ENCODE measurements around the gene UGT8.
"Not testable (repeated sequence)": the region's sequence is repeated elsewhere in the genome, so short reads cannot be mapped to it uniquely, and the experiment has no call there.

The UGT8 gene

GRCh38 chr4:114595921-114596320, 2.7 kb upstream of the UGT8 start:
- peaks cover 0 to 10% of the 10 kb centered on the region in 2 donors for H3K4me1 Mint-ChIP-seq (ENCODE audit: low read depth in 2 of 2)
- no peak overlapping the region for H3K4me3 Mint-ChIP-seq
- peaks cover 0 to 1% of the 10 kb centered on the region in 2 donors for H3K9me3 Mint-ChIP-seq
- ATAC-seq (replicated peaks) (no peak), DNase-seq (no peak)
- no peak overlapping the region for H3K27ac Mint-ChIP-seq
- H3K27me3 Mint-ChIP-seq, result peaks cover 17 to 52% of the 10 kb centered on the region in 2 donors
- no peaks in the 10 kb centered on the region for H3K36me3 Mint-ChIP-seq (ENCODE audit: insufficient read depth)

- DNase-seq (no peak), ATAC-seq (replicated peaks) (no peak)
- Mint-ChIP-seq H3K36me3 (ENCODE audit: insufficient read depth) (no peaks in the 10 kb centered on the region), H3K9me3 (no peaks in the 10 kb centered on the region), H3K27ac (no peak overlapping the region), H3K4me3 (peak overlapping the region; percentile 59 to 78), H3K4me1 (ENCODE audit: low read depth in 2 of 2) (peaks cover 0 to 10% of the 10 kb centered on the region in 2 donors), H3K27me3 (peaks cover 17 to 52% of the 10 kb centered on the region in 2 donors)
These were observed 1.0 kb upstream of the UGT8 start for GRCh38 chr4:114597410-114598115.

- DNase-seq (no peak), ATAC-seq (replicated peaks) (no peak)
- H3K36me3 Mint-ChIP-seq (ENCODE audit: insufficient read depth), result no peaks in the 10 kb centered on the region
- H3K27ac Mint-ChIP-seq, result peak overlapping the region in 1 of 2 donors; percentile 65
- peaks cover 0 to 10% of the 10 kb centered on the region in 2 donors for H3K4me1 Mint-ChIP-seq (ENCODE audit: low read depth in 2 of 2)
- H3K4me3 Mint-ChIP-seq, result peak overlapping the region; percentile 25 to 66
- no peaks in the 10 kb centered on the region for H3K9me3 Mint-ChIP-seq
- peaks cover 17 to 45% of the 10 kb centered on the region in 2 donors for H3K27me3 Mint-ChIP-seq
These were observed 760 bp downstream of the UGT8 start for GRCh38 chr4:114599231-114599902.

- H3K9me3 Mint-ChIP-seq, result no peaks in the 10 kb centered on the region
- peaks cover 17 to 40% of the 10 kb centered on the region in 2 donors for H3K27me3 Mint-ChIP-seq
- H3K36me3 Mint-ChIP-seq (ENCODE audit: insufficient read depth), result no peaks in the 10 kb centered on the region
- DNase-seq, result no peak
- peak overlapping the region in 1 of 2 donors; percentile 65 for H3K27ac Mint-ChIP-seq
- ATAC-seq (replicated peaks), result no peak
- H3K4me1 Mint-ChIP-seq (ENCODE audit: low read depth in 2 of 2), result peaks cover 0 to 10% of the 10 kb centered on the region in 2 donors
- H3K4me3 Mint-ChIP-seq, result peak overlapping the region; percentile 25 to 66
These were observed 1.4 kb downstream of the UGT8 start for GRCh38 chr4:114599903-114600552.

- H3K4me1 Mint-ChIP-seq (ENCODE audit: low read depth in 2 of 2), result peaks cover 0 to 10% of the 10 kb centered on the region in 2 donors
- no peaks in the 10 kb centered on the region for H3K9me3 Mint-ChIP-seq
- H3K27ac Mint-ChIP-seq, result no peak overlapping the region
- DNase-seq (no peak), ATAC-seq (replicated peaks) (no peak)
- H3K27me3 Mint-ChIP-seq, result peaks cover 17 to 33% of the 10 kb centered on the region in 2 donors
- H3K36me3 Mint-ChIP-seq (ENCODE audit: insufficient read depth), result no peaks in the 10 kb centered on the region
- H3K4me3 Mint-ChIP-seq, result no peak overlapping the region
These were observed 2.1 kb downstream of the UGT8 start for GRCh38 chr4:114600672-114601071.

- H3K36me3 Mint-ChIP-seq (ENCODE audit: insufficient read depth), result no peaks in the 10 kb centered on the region
- no peak for ATAC-seq (replicated peaks)
- peaks cover 0 to 10% of the 10 kb centered on the region in 2 donors for H3K4me1 Mint-ChIP-seq (ENCODE audit: low read depth in 2 of 2)
- no peak for DNase-seq
- no peak overlapping the region for H3K27ac Mint-ChIP-seq
- H3K4me3 Mint-ChIP-seq, result no peak overlapping the region
- peaks cover 12 to 28% of the 10 kb centered on the region in 2 donors for H3K27me3 Mint-ChIP-seq
- no peaks in the 10 kb centered on the region for H3K9me3 Mint-ChIP-seq
These were observed 2.9 kb downstream of the UGT8 start for GRCh38 chr4:114601304-114602052.

GRCh38 chr4:114603497-114603896, 4.9 kb downstream of the UGT8 start:
- no peak for DNase-seq
- no peaks in the 10 kb centered on the region for H3K9me3 Mint-ChIP-seq
- H3K4me1 Mint-ChIP-seq (ENCODE audit: low read depth in 2 of 2), result peaks cover 0 to 7% of the 10 kb centered on the region in 2 donors
- H3K4me3 Mint-ChIP-seq, result no peak overlapping the region
- peak; percentile 51 for ATAC-seq (replicated peaks)
- H3K27ac Mint-ChIP-seq, result no peak overlapping the region
- H3K27me3 Mint-ChIP-seq, result peaks cover 12 to 17% of the 10 kb centered on the region in 2 donors
- H3K36me3 Mint-ChIP-seq (ENCODE audit: insufficient read depth), result no peaks in the 10 kb centered on the region

- no peaks in the 10 kb centered on the region for H3K36me3 Mint-ChIP-seq (ENCODE audit: insufficient read depth)
- H3K4me3 Mint-ChIP-seq, result no peak overlapping the region
- no peaks in the 10 kb centered on the region for H3K9me3 Mint-ChIP-seq
- H3K27ac Mint-ChIP-seq, result no peak overlapping the region
- no peaks in the 10 kb centered on the region for H3K4me1 Mint-ChIP-seq (ENCODE audit: low read depth in 2 of 2)
- DNase-seq (no peak), ATAC-seq (replicated peaks) (no peak)
- no peaks in the 10 kb centered on the region for H3K27me3 Mint-ChIP-seq
These were observed 7.6 kb downstream of the UGT8 start for GRCh38 chr4:114606245-114606644.

- ATAC-seq (replicated peaks) (no peak), DNase-seq (no peak)
- Mint-ChIP-seq H3K4me3 (no peak overlapping the region), H3K4me1 (ENCODE audit: low read depth in 2 of 2) (no peaks in the 10 kb centered on the region), H3K36me3 (ENCODE audit: insufficient read depth) (no peaks in the 10 kb centered on the region), H3K27me3 (no peaks in the 10 kb centered on the region), H3K9me3 (no peaks in the 10 kb centered on the region), H3K27ac (no peak overlapping the region)
These were observed 8.4 kb downstream of the UGT8 start for GRCh38 chr4:114607056-114607455.

- Mint-ChIP-seq H3K4me3 (no peak overlapping the region), H3K27me3 (no peaks in the 10 kb centered on the region), H3K4me1 (ENCODE audit: low read depth in 2 of 2) (no peaks in the 10 kb centered on the region), H3K9me3 (no peaks in the 10 kb centered on the region), H3K27ac (no peak overlapping the region), H3K36me3 (ENCODE audit: insufficient read depth) (no peaks in the 10 kb centered on the region)
- DNase-seq (no peak), ATAC-seq (replicated peaks) (no peak)
These were observed 15.0 kb downstream of the UGT8 start for GRCh38 chr4:114613560-114613959.

- Mint-ChIP-seq H3K27ac (no peak overlapping the region), H3K9me3 (no peaks in the 10 kb centered on the region), H3K36me3 (ENCODE audit: insufficient read depth) (no peaks in the 10 kb centered on the region), H3K4me3 (no peak overlapping the region), H3K4me1 (ENCODE audit: low read depth in 2 of 2) (no peaks in the 10 kb centered on the region), H3K27me3 (no peaks in the 10 kb centered on the region)
- DNase-seq (no peak), ATAC-seq (replicated peaks) (no peak)
These were observed 16.8 kb downstream of the UGT8 start for GRCh38 chr4:114615435-114615834.

- ATAC-seq (replicated peaks); H3K4me1 Mint-ChIP-seq (ENCODE audit: low read depth in 2 of 2); H3K36me3 Mint-ChIP-seq (ENCODE audit: insufficient read depth); DNase-seq; H3K4me3 Mint-ChIP-seq; H3K9me3 Mint-ChIP-seq; H3K27me3 Mint-ChIP-seq; H3K27ac Mint-ChIP-seq: not testable (repeated sequence)
These were observed 17.4 kb downstream of the UGT8 start for GRCh38 chr4:114616036-114616435.

GRCh38 chr4:114626196-114626595, 27.6 kb downstream of the UGT8 start:
- no peaks in the 10 kb centered on the region for H3K4me1 Mint-ChIP-seq (ENCODE audit: low read depth in 2 of 2)
- peaks cover 0 to 3% of the 10 kb centered on the region in 2 donors for H3K9me3 Mint-ChIP-seq
- H3K27ac Mint-ChIP-seq, result no peak overlapping the region
- no peaks in the 10 kb centered on the region for H3K36me3 Mint-ChIP-seq (ENCODE audit: insufficient read depth)
- DNase-seq, result no peak
- H3K4me3 Mint-ChIP-seq, result no peak overlapping the region
- no peaks in the 10 kb centered on the region for H3K27me3 Mint-ChIP-seq
- ATAC-seq (replicated peaks), result no peak
